NB4 (cell line): ENCODE measurements around the gene EML4.

ENCODE experiments used
- CTCF ChIP-seq: IDR thresholded peaks from one replicate; pipeline ENCODE4 v1.5.1; 2012; ENCODE audit warnings: low read depth, low read length
- TF ChIP-seq, protein P1 (sequence below): IDR thresholded peaks from 2 replicates; pipeline ENCODE4 v1.6.1; 2011; ENCODE audit warnings: low read depth, low read length

- TF ChIP-seq, protein P1, sequence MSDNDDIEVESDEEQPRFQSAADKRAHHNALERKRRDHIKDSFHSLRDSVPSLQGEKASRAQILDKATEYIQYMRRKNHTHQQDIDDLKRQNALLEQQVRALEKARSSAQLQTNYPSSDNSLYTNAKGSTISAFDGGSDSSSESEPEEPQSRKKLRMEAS = no peak
- TF ChIP-seq CTCF = no peak
Observed at GRCh38 chr2:42123426-42123825, 45.7 kb upstream of the EML4 start.
